MM.1S (cell line): ENCODE results near the gene GHRL.

ENCODE experiments used
- DNase-seq: peaks from one replicate; pipeline ENCODE4 v3.0.0-alpha.2; 2015
- H2AFZ ChIP-seq: fragments of 300-600 bp; sonication (generic); 2 replicates; pipeline ENCODE4 v1.6.0; 2016; ENCODE audit warnings: antibody characterized with exemption, low read length
- H3F3A ChIP-seq: fragments of 300-600 bp; sonication (generic); 2 replicates; pipeline ENCODE4 v1.6.1; 2016; ENCODE audit warnings: mild to moderate bottlenecking, antibody characterized with exemption, low read length, moderate library complexity, mixed read lengths; ENCODE audit not compliant: insufficient read depth
- H3K27ac ChIP-seq: fragments of 300-600 bp; sonication (generic); 2 replicates; pipeline ENCODE4 v1.5.1; 2016; ENCODE audit warnings: mild to moderate bottlenecking, low read length
- H3K27me3 ChIP-seq: fragments of 300-600 bp; sonication (generic); replicated peaks from 2 replicates; pipeline ENCODE4 v1.6.0; 2016; ENCODE audit warnings: low read length; ENCODE audit not compliant: insufficient read depth
- H3K36me3 ChIP-seq: fragments of 300-600 bp; sonication (generic); replicated peaks from 2 replicates; pipeline ENCODE4 v1.6.1; 2016; ENCODE audit warnings: mild to moderate bottlenecking, low read length, mixed read lengths; ENCODE audit not compliant: insufficient read depth
- H3K4me1 ChIP-seq: fragments of 300-600 bp; sonication (generic); 2 replicates; pipeline ENCODE4 v1.6.1; 2016; ENCODE audit warnings: low read length, mixed read lengths
- H3K4me2 ChIP-seq: fragments of 300-600 bp; sonication (generic); 2 replicates; pipeline ENCODE4 v1.6.0; 2016; ENCODE audit warnings: low read depth, low read length
- H3K4me3 ChIP-seq: fragments of 300-600 bp; sonication (generic); 2 replicates; pipeline ENCODE4 v1.5.1; 2016; ENCODE audit warnings: low read length, mixed read lengths
- H3K79me2 ChIP-seq: fragments of 300-600 bp; sonication (generic); 2 replicates; pipeline ENCODE4 v1.6.1; 2016; ENCODE audit warnings: mixed run types, low read length, mixed read lengths
- H3K9ac ChIP-seq: fragments of 300-600 bp; sonication (generic); 2 replicates; pipeline ENCODE4 v1.6.1; 2016; ENCODE audit warnings: low read length, mixed read lengths
- H3K9me2 ChIP-seq: fragments of 300-600 bp; sonication (generic); replicated peaks from 2 replicates; pipeline ENCODE4 v1.6.1; 2016; ENCODE audit warnings: mild to moderate bottlenecking, low read length, mixed read lengths; ENCODE audit not compliant: insufficient read depth
- H3K9me3 ChIP-seq: fragments of 300-600 bp; sonication (generic); replicated peaks from 2 replicates; pipeline ENCODE4 v1.6.1; 2016; ENCODE audit warnings: mild to moderate bottlenecking, low read length, mixed read lengths; ENCODE audit not compliant: insufficient read depth
- H4K20me1 ChIP-seq: fragments of 300-600 bp; sonication (generic); 2 replicates; pipeline ENCODE4 v1.6.1; 2016; ENCODE audit warnings: mild to moderate bottlenecking, low read length, moderate library complexity, mixed read lengths; ENCODE audit not compliant: insufficient read depth
- EZH2 ChIP-seq: fragments of 300-600 bp; sonication (generic); optimal IDR thresholded peaks from 2 replicates; pipeline ENCODE3; 2017; ENCODE audit warnings: low read depth, mild to moderate bottlenecking, antibody characterized with exemption, low read length, mixed read lengths
- EZH2phosphoT487 ChIP-seq: fragments of 300-600 bp; sonication (generic); IDR thresholded peaks from 2 replicates; pipeline ENCODE4 v1.6.1; 2018; ENCODE audit warnings: antibody characterized with exemption, low read length
- TF ChIP-seq, protein P1 (sequence below): fragments of 300-600 bp; sonication (generic); IDR thresholded peaks from 2 replicates; pipeline ENCODE4 v1.5.1; 2016; ENCODE audit warnings: antibody characterized with exemption, low read length, mixed read lengths

Gene GHRL

GRCh38 chr3:10331320-10331719, 38.6 kb upstream of the GHRL start:
- Histone ChIP-seq H3K79me2 (no peaks in the 10 kb centered on the region), H3K9me3 (no peaks in the 10 kb centered on the region), H3K4me3 (no peak overlapping the region), H3K27me3 (peaks cover 59% of the 10 kb centered on the region), H2AFZ (no peak overlapping the region), H3K9ac (no peak overlapping the region), H3F3A (no peaks in the 10 kb centered on the region), H3K4me1 (no peaks in the 10 kb centered on the region), H4K20me1 (no peaks in the 10 kb centered on the region), H3K9me2 (no peaks in the 10 kb centered on the region), H3K36me3 (no peaks in the 10 kb centered on the region), H3K4me2 (no peak overlapping the region), H3K27ac (no peak overlapping the region)
- DNase-seq: no peak
- TF ChIP-seq EZH2phosphoT487: no peak

GRCh38 chr3:10330319-10330718, 37.6 kb upstream of the GHRL start:
- Histone ChIP-seq H3K4me1 (no peaks in the 10 kb centered on the region), H3K9me3 (no peaks in the 10 kb centered on the region), H3K27ac (no peak overlapping the region), H3K79me2 (no peaks in the 10 kb centered on the region), H3K9ac (no peak overlapping the region), H3K36me3 (no peaks in the 10 kb centered on the region), H2AFZ (no peak overlapping the region), H3K9me2 (no peaks in the 10 kb centered on the region), H3K4me2 (no peak overlapping the region), H3K4me3 (no peak overlapping the region), H3K27me3 (peaks cover 69% of the 10 kb centered on the region), H3F3A (no peaks in the 10 kb centered on the region), H4K20me1 (no peaks in the 10 kb centered on the region)
- TF ChIP-seq EZH2phosphoT487: no peak
- TF ChIP-seq EZH2: no peak
- TF ChIP-seq, protein P1, sequence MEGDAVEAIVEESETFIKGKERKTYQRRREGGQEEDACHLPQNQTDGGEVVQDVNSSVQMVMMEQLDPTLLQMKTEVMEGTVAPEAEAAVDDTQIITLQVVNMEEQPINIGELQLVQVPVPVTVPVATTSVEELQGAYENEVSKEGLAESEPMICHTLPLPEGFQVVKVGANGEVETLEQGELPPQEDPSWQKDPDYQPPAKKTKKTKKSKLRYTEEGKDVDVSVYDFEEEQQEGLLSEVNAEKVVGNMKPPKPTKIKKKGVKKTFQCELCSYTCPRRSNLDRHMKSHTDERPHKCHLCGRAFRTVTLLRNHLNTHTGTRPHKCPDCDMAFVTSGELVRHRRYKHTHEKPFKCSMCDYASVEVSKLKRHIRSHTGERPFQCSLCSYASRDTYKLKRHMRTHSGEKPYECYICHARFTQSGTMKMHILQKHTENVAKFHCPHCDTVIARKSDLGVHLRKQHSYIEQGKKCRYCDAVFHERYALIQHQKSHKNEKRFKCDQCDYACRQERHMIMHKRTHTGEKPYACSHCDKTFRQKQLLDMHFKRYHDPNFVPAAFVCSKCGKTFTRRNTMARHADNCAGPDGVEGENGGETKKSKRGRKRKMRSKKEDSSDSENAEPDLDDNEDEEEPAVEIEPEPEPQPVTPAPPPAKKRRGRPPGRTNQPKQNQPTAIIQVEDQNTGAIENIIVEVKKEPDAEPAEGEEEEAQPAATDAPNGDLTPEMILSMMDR: no peak
- DNase-seq: no peak

DNA sequence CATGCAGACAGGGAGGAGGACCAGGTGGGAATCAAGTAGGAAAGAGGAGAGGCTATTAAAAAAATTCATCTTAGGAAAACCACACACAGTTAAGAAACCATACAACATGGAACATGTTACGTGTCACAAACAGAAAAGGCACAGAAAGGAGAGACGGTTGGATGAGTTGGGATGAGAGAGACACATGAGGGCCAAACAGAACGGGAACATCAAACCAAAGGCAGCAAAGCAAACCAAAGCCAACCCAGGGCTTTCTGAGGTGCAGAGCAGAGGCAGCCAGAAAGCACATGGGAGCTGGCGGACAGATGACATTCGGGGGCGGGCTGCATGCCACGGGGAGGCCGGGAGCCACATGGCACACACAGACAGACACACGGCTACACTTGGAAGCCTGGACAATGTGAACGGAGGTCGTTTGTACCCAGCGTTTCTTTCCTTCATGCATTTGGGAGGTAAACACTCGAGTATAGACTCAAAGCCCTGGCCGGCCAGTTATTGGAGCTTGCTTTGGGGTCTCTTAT, 36.8 kb upstream of the GHRL start:
- TF ChIP-seq EZH2phosphoT487 (no peak), EZH2 (no peak)
- TF ChIP-seq, protein P1: no peak
- no peaks in the 10 kb centered on the region for H3K79me2 ChIP-seq
- no peaks in the 10 kb centered on the region for H3K4me1 ChIP-seq
- H3F3A ChIP-seq: no peaks in the 10 kb centered on the region
- no peaks in the 10 kb centered on the region for H3K9me2 ChIP-seq
- H4K20me1 ChIP-seq: no peaks in the 10 kb centered on the region
- H3K9ac ChIP-seq: no peak overlapping the region
- H3K4me2 ChIP-seq: no peak overlapping the region
- H3K27me3 ChIP-seq: peaks cover 76% of the 10 kb centered on the region
- H3K27ac ChIP-seq: no peak overlapping the region
- H3K9me3 ChIP-seq: no peaks in the 10 kb centered on the region
- no peak for DNase-seq
- no peak overlapping the region for H2AFZ ChIP-seq
- no peaks in the 10 kb centered on the region for H3K36me3 ChIP-seq
- H3K4me3 ChIP-seq: no peak overlapping the region

GRCh38 chr3:10328460-10329071, 35.8 kb upstream of the GHRL start:
- H3K36me3 ChIP-seq: no peaks in the 10 kb centered on the region
- TF ChIP-seq, protein P1: no peak
- TF ChIP-seq EZH2phosphoT487 (no peak), EZH2 (no peak)
- H3K4me1 ChIP-seq: no peaks in the 10 kb centered on the region
- H3K79me2 ChIP-seq: no peaks in the 10 kb centered on the region
- H2AFZ ChIP-seq: no peak overlapping the region
- DNase-seq: no peak
- H3K27ac ChIP-seq: no peak overlapping the region
- H3K4me3 ChIP-seq: no peak overlapping the region
- H3K9me3 ChIP-seq: no peaks in the 10 kb centered on the region
- peaks cover 81% of the 10 kb centered on the region for H3K27me3 ChIP-seq
- no peaks in the 10 kb centered on the region for H4K20me1 ChIP-seq
- H3K4me2 ChIP-seq: no peak overlapping the region
- no peak overlapping the region for H3K9ac ChIP-seq
- H3K9me2 ChIP-seq: no peaks in the 10 kb centered on the region
- no peaks in the 10 kb centered on the region for H3F3A ChIP-seq
